Neural cell (in vitro differentiated cells): ENCODE data around the gene TMEM14B.

Source experiments
- CTCF ChIP-seq: fragments of 450-650 bp; IDR thresholded peaks from 2 replicates; pipeline ENCODE4 v1.5.1; 2014; ENCODE audit warnings: antibody characterized with exemption, mild to moderate bottlenecking, moderate library complexity; ENCODE audit not compliant: poor library complexity, severe bottlenecking
- EZH2 ChIP-seq: fragments of 200-600, 300-800 bp; shearing (Covaris generic), sonication (generic); IDR thresholded peaks from 2 replicates; pipeline ENCODE4 v1.6.1; 2014; ENCODE audit warnings: antibody characterized with exemption, low read length, borderline replicate concordance, mild to moderate bottlenecking; ENCODE audit not compliant: insufficient read depth, poor library complexity, severe bottlenecking
- POLR2AphosphoS5 ChIP-seq: IDR thresholded peaks from 2 replicates; pipeline ENCODE4 v1.6.1; 2012
- SMC3 ChIP-seq: fragments of 450-650 bp; conservative IDR thresholded peaks from 2 replicates; pipeline ENCODE4 v1.6.1; 2014; ENCODE audit warnings: antibody characterized with exemption, mild to moderate bottlenecking, moderate library complexity; ENCODE audit not compliant: poor library complexity

GRCh38 chr6:10745116-10745515 lies 2.5 kb upstream of the TMEM14B start:
- TF ChIP-seq SMC3, result no peak
- TF ChIP-seq CTCF, result no peak
- no peak for TF ChIP-seq EZH2
- TF ChIP-seq POLR2AphosphoS5, result no peak
